SK-N-SH treated with all-trans-retinoic acid at 6 μM for 48 hours (cell line): ENCODE measurements around the gene MAP3K13.

Experiments
- ATAC-seq: fragments of 200-7000 bp; cut with Tn5 transposase; 3 replicates; pipeline ENCODE4 v1.9.1; 2020; ENCODE audit warnings: mild to moderate bottlenecking, moderate library complexity
- ARNTL ChIP-seq: fragments of 450-650 bp; formaldehyde crosslinking; IDR thresholded peaks from 2 replicates; pipeline ENCODE4 v1.5.0; 2020; ENCODE audit warnings: low read depth, mild to moderate bottlenecking, moderate library complexity, borderline replicate concordance
- CSDC2 ChIP-seq: fragments of 250-450 bp; sonication (Bioruptor Pico); IDR thresholded peaks from 2 replicates; pipeline ENCODE4 v1.5.0; 2020; ENCODE audit warnings: mild to moderate bottlenecking, moderate library complexity
- ESRRG ChIP-seq: fragments of 250-450 bp; sonication (Bioruptor Pico); IDR thresholded peaks from 2 replicates; pipeline ENCODE4 v1.6.1; 2021; ENCODE audit warnings: mild to moderate bottlenecking
- GLIS3 ChIP-seq: fragments of 250-450 bp; sonication (Bioruptor Pico); IDR thresholded peaks from 2 replicates; pipeline ENCODE4 v1.5.0; 2020; ENCODE audit warnings: mild to moderate bottlenecking, moderate library complexity
- ISL1 ChIP-seq: fragments of 250-450 bp; sonication (Bioruptor Pico); IDR thresholded peaks from 2 replicates; pipeline ENCODE4 v2.1.2; 2022; ENCODE audit warnings: mild to moderate bottlenecking, moderate library complexity
- OSR1 ChIP-seq: fragments of 250-450 bp; sonication (Bioruptor Pico); IDR thresholded peaks from 2 replicates; pipeline ENCODE4 v1.8.0; 2022; ENCODE audit warnings: moderate library complexity, mild to moderate bottlenecking, inconsistent platforms
- PPARA ChIP-seq: fragments of 250-450 bp; sonication (Bioruptor Pico); IDR thresholded peaks from 2 replicates; pipeline ENCODE4 v1.5.0; 2020; ENCODE audit warnings: mild to moderate bottlenecking, borderline replicate concordance
- RARB ChIP-seq: fragments of 250-450 bp; sonication (Bioruptor Pico); IDR thresholded peaks from 2 replicates; pipeline ENCODE4 v1.8.0; 2021; ENCODE audit warnings: mild to moderate bottlenecking, moderate library complexity
- SNAI2 ChIP-seq: fragments of 250-450 bp; sonication (Bioruptor Pico); IDR thresholded peaks from 2 replicates; pipeline ENCODE4 v1.5.0; 2020; ENCODE audit warnings: mild to moderate bottlenecking, moderate library complexity
- TCF4 ChIP-seq: fragments of 250-450 bp; sonication (Bioruptor Pico); IDR thresholded peaks from 2 replicates; pipeline ENCODE4 v1.8.0; 2021; ENCODE audit warnings: mild to moderate bottlenecking, moderate library complexity, borderline replicate concordance
- TOX ChIP-seq: fragments of 250-450 bp; sonication (Bioruptor Pico); IDR thresholded peaks from 2 replicates; pipeline ENCODE4 v1.8.0; 2021; ENCODE audit warnings: mild to moderate bottlenecking, moderate library complexity, borderline replicate concordance
- ZFP3 ChIP-seq: fragments of 250-450 bp; sonication (Bioruptor Pico); IDR thresholded peaks from 2 replicates; pipeline ENCODE4 v1.5.0; 2020; ENCODE audit warnings: mild to moderate bottlenecking, moderate library complexity
- ZNF565 ChIP-seq: fragments of 450-650 bp; formaldehyde crosslinking; conservative IDR thresholded peaks from 2 replicates; pipeline ENCODE4 v1.5.0; 2020; ENCODE audit warnings: low read depth, mild to moderate bottlenecking, moderate library complexity
- ZNF8 ChIP-seq: fragments of 450-650 bp; formaldehyde crosslinking; IDR thresholded peaks from 2 replicates; pipeline ENCODE4 v1.5.0; 2020; ENCODE audit warnings: mild to moderate bottlenecking, moderate library complexity
- TF ChIP-seq, protein P1 (sequence below): fragments of 250-450 bp; sonication (Bioruptor Pico); IDR thresholded peaks from 2 replicates; pipeline ENCODE4 v1.8.0; 2020; ENCODE audit warnings: mild to moderate bottlenecking, moderate library complexity, borderline replicate concordance
- TF ChIP-seq, protein P2 (sequence below): fragments of 250-450 bp; sonication (Bioruptor Pico); IDR thresholded peaks from 2 replicates; pipeline ENCODE4 v1.8.0; 2021; ENCODE audit warnings: low read depth, mild to moderate bottlenecking, moderate library complexity, borderline replicate concordance
- TF ChIP-seq, protein P3 (sequence below): fragments of 250-450 bp; sonication (Bioruptor Pico); IDR thresholded peaks from 2 replicates; pipeline ENCODE4 v1.5.0; 2020; ENCODE audit warnings: mild to moderate bottlenecking, moderate library complexity
- TF ChIP-seq, protein P4 (sequence below): fragments of 250-450 bp; sonication (Bioruptor Pico); IDR thresholded peaks from 2 replicates; pipeline ENCODE4 v1.5.1; 2021; ENCODE audit warnings: mild to moderate bottlenecking, moderate library complexity

MAP3K13 gene

DNA sequence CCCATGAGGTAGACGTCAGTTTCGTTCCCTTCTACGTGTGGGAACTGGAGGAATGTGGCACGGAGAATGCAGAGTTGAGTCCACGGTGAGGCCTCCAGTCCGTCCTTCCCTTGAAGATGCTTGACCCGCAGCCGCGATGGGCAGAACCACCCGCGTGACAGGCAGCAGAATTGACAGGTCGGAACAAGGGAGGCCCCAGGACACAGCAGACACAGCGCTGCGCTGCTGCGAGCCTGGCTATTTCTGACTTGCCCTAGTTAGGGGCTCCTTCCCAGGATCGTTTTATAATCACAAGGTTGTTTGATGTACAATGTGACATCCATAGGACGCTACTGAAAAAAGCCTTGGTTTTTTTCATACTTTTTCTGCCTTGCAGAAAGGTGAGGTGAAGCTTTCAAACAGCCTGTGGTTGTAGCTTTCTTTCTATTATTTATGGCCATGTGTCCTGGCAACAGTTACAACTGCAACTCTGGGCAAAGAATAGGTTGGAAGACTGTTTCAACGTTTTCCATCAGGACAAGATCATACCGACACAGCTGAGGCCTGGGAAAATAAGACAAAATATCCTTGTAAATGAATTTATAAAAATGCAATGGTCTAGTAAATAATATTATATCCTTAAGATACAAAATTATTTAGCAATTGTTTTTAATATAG lies 145.5 kb downstream of the MAP3K13 start:
- no peak for ATAC-seq
- TF ChIP-seq ZNF565 (CRISPR knock-in tag) (no peak), PPARA (CRISPR knock-in tag) (no peak), TOX (CRISPR knock-in tag) (no peak), SNAI2 (CRISPR knock-in tag) (no peak), ISL1 (CRISPR knock-in tag) (no peak), OSR1 (no peak), RARB (CRISPR knock-in tag) (no peak), ZFP3 (CRISPR knock-in tag) (no peak), CSDC2 (no peak), ZNF8 (CRISPR knock-in tag) (no peak), GLIS3 (no peak)
- TF ChIP-seq, protein P1, sequence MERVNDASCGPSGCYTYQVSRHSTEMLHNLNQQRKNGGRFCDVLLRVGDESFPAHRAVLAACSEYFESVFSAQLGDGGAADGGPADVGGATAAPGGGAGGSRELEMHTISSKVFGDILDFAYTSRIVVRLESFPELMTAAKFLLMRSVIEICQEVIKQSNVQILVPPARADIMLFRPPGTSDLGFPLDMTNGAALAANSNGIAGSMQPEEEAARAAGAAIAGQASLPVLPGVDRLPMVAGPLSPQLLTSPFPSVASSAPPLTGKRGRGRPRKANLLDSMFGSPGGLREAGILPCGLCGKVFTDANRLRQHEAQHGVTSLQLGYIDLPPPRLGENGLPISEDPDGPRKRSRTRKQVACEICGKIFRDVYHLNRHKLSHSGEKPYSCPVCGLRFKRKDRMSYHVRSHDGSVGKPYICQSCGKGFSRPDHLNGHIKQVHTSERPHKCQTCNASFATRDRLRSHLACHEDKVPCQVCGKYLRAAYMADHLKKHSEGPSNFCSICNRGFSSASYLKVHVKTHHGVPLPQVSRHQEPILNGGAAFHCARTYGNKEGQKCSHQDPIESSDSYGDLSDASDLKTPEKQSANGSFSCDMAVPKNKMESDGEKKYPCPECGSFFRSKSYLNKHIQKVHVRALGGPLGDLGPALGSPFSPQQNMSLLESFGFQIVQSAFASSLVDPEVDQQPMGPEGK (CRISPR knock-in tag), result no peak
- TF ChIP-seq, protein P2, sequence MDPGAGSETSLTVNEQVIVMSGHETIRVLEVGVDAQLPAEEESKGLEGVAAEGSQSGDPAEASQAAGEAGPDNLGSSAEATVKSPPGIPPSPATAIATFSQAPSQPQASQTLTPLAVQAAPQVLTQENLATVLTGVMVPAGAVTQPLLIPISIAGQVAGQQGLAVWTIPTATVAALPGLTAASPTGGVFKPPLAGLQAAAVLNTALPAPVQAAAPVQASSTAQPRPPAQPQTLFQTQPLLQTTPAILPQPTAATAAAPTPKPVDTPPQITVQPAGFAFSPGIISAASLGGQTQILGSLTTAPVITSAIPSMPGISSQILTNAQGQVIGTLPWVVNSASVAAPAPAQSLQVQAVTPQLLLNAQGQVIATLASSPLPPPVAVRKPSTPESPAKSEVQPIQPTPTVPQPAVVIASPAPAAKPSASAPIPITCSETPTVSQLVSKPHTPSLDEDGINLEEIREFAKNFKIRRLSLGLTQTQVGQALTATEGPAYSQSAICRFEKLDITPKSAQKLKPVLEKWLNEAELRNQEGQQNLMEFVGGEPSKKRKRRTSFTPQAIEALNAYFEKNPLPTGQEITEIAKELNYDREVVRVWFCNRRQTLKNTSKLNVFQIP, result no peak
- TF ChIP-seq, protein P3, sequence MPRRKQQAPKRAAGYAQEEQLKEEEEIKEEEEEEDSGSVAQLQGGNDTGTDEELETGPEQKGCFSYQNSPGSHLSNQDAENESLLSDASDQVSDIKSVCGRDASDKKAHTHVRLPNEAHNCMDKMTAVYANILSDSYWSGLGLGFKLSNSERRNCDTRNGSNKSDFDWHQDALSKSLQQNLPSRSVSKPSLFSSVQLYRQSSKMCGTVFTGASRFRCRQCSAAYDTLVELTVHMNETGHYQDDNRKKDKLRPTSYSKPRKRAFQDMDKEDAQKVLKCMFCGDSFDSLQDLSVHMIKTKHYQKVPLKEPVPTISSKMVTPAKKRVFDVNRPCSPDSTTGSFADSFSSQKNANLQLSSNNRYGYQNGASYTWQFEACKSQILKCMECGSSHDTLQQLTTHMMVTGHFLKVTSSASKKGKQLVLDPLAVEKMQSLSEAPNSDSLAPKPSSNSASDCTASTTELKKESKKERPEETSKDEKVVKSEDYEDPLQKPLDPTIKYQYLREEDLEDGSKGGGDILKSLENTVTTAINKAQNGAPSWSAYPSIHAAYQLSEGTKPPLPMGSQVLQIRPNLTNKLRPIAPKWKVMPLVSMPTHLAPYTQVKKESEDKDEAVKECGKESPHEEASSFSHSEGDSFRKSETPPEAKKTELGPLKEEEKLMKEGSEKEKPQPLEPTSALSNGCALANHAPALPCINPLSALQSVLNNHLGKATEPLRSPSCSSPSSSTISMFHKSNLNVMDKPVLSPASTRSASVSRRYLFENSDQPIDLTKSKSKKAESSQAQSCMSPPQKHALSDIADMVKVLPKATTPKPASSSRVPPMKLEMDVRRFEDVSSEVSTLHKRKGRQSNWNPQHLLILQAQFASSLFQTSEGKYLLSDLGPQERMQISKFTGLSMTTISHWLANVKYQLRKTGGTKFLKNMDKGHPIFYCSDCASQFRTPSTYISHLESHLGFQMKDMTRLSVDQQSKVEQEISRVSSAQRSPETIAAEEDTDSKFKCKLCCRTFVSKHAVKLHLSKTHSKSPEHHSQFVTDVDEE, result no peak

- ATAC-seq, result no peak
- no peak for TF ChIP-seq ARNTL (CRISPR knock-in tag)
- TF ChIP-seq ZNF8 (CRISPR knock-in tag), result no peak
- no peak for TF ChIP-seq OSR1
- TF ChIP-seq TOX (CRISPR knock-in tag), result no peak
- TF ChIP-seq, protein P4, sequence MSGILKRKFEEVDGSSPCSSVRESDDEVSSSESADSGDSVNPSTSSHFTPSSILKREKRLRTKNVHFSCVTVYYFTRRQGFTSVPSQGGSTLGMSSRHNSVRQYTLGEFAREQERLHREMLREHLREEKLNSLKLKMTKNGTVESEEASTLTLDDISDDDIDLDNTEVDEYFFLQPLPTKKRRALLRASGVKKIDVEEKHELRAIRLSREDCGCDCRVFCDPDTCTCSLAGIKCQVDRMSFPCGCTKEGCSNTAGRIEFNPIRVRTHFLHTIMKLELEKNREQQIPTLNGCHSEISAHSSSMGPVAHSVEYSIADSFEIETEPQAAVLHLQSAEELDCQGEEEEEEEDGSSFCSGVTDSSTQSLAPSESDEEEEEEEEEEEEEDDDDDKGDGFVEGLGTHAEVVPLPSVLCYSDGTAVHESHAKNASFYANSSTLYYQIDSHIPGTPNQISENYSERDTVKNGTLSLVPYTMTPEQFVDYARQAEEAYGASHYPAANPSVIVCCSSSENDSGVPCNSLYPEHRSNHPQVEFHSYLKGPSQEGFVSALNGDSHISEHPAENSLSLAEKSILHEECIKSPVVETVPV (CRISPR knock-in tag), result no peak
- TF ChIP-seq ESRRG (CRISPR knock-in tag), result no peak
- no peak for TF ChIP-seq CSDC2
- TF ChIP-seq PPARA (CRISPR knock-in tag), result no peak
- TF ChIP-seq SNAI2 (CRISPR knock-in tag), result no peak
- TF ChIP-seq, protein P2, result no peak
- TF ChIP-seq TCF4 (CRISPR knock-in tag), result no peak
- no peak for TF ChIP-seq ZFP3 (CRISPR knock-in tag)
- TF ChIP-seq, protein P1 (CRISPR knock-in tag), result no peak
Observed at GRCh38 chr3:185511711-185512110, 148.8 kb downstream of the MAP3K13 start.
